ENCODE data around the gene ZNF232.

ZNF232 gene

DNA sequence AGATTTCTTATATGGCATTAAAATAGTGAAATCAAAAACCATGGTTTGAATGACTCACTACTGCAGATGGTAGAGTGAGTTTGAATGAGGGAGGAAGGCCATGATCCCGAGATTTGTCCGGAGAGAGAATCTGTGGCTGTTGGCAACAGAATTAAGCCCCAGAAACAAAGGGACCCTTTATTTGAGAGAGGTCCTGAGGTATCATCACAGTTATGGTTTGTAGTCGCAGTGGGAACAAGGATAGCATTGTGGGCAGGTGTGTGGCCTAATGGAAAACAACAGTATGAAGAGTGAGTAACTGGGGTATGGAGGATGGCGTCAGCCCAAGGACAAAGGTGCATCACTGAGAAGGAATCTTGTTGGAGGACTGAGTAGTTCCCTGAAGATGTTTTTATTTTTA is 42.0 kb downstream of the ZNF232 start:
- TF ChIP-seq ZNF274 (IDR thresholded peaks at IDR 0.05; ENCODE audit: low read depth, low read length), result no peak
- H3K4me3 ChIP-seq (ENCODE audit: low read length), result no peak overlapping the region

DNA sequence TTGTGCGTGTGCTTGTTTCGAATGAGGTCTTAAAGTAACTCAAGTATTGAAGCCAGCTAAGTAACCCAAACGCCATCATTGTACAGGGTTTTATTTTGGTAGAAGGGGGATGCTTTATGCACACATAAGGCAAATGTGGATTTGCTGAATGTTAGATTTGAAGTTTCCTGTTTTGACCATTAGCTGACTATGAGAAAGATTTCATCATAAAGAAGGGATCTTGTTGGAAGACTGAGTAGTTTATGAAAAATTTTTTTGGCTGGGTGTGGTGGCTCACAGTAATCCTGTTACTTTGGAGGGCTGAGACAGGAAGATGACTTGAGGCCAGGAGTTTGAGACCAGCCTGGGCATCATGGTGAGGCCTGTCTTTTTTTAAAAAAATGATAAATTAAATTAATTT is 43.4 kb downstream of the ZNF232 start:
- H3K4me3 ChIP-seq (ENCODE audit: low read length), result no peak overlapping the region
- TF ChIP-seq ZNF274 (IDR thresholded peaks at IDR 0.05; ENCODE audit: low read depth, low read length), result no peak

DNA sequence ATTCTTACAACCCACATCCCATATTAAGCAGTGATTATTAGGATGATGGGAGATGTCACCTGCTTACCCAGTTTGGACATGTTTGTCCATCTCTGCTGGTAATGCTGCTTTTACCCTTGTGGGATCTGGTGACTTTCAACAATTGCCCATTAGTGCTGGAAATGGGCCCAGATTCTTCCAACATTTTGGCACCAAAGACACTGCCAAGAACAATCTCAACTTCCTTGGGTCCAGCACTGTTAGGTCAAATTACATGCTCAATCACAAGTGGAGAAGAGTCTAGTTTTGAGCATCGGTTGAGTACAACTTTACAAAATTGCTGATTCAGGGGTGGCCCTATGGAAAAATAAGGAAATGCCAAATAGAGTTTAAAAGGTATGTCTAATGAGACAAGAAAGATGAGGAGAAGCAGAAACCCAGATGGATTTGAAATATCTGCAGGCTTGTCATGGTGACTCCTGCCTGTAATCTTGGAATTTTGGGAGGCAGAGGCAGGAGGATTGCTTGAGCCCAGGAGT is 46.4 kb downstream of the ZNF232 start:
- TF ChIP-seq ZNF274 (IDR thresholded peaks at IDR 0.05; ENCODE audit: low read depth, low read length), result no peak
- H3K4me3 ChIP-seq (ENCODE audit: low read length), result no peak overlapping the region
